H1 (cell line): ENCODE measurements around the gene EIF2S3B. TPM values are rescaled to one million over a fixed set of nuclear protein-coding genes. Genes with fewer than 3 reads are reported as not detected.

Source experiments
- CTCF ChIA-PET: fragments of 300-600 bp; sonication (Branson Sonifier 250); formaldehyde crosslinking; loops from one replicate; lab custom pipeline; 2021; ENCODE audit not compliant: partially characterized antibody; lab: Charles Lee
- POLR2A ChIA-PET: fragments of 300-600 bp; sonication (Branson Sonifier 250); formaldehyde crosslinking; loops from one replicate; lab custom pipeline; 2021; ENCODE audit warnings: inconsistent platforms; ENCODE audit not compliant: partially characterized antibody; lab: Charles Lee
- DNase-seq, 2 experiments: peaks; one replicate each; pipeline versions ENCODE4 v3.0.0 to v3.0.0-alpha.2; 2010 to 2022; ENCODE audit warnings: low spot score in 2 of 2, low read depth in 1 of 2, mixed read lengths in 1 of 2
- FAIRE-seq: peaks from 2 replicates; lab custom pipeline; 2011; peaks lifted over from hg19 to GRCh38; lab: Jason Lieb, UNC
- H2AFZ ChIP-seq: 2 replicates; pipeline ENCODE4 v1.8.1; 2012; ENCODE audit warnings: low read length, inconsistent platforms
- H2AK5ac ChIP-seq: 2 replicates; pipeline ENCODE4 v1.6.1; 2013; ENCODE audit warnings: low read depth, low read length
- H2BK120ac ChIP-seq: replicated peaks from 2 replicates; pipeline ENCODE3; 2013; ENCODE audit warnings: low read depth, low read length, inconsistent platforms
- H2BK12ac ChIP-seq: 2 replicates; pipeline ENCODE4 v1.6.1; 2013; ENCODE audit warnings: low read depth, low read length
- H2BK15ac ChIP-seq: 2 replicates; pipeline ENCODE4 v1.6.1; 2013; ENCODE audit warnings: low read length
- H2BK20ac ChIP-seq: 2 replicates; pipeline ENCODE4 v1.6.1; 2013; ENCODE audit warnings: low read length
- H2BK5ac ChIP-seq: 2 replicates; pipeline ENCODE4 v1.6.1; 2013; ENCODE audit warnings: low read depth, low read length
- H3K14ac ChIP-seq: 2 replicates; pipeline ENCODE4 v1.6.1; 2013; ENCODE audit warnings: inconsistent platforms; ENCODE audit not compliant: insufficient read length
- H3K18ac ChIP-seq: 2 replicates; pipeline ENCODE4 v1.6.1; 2013; ENCODE audit warnings: low read length; ENCODE audit errors: extremely low read depth
- H3K23ac ChIP-seq: 2 replicates; pipeline ENCODE4 v1.6.1; 2013; ENCODE audit warnings: inconsistent platforms; ENCODE audit not compliant: insufficient read length
- H3K23me2 ChIP-seq: 2 replicates; pipeline ENCODE4 v1.6.1; 2013; ENCODE audit warnings: low read depth, low read length
- H3K27ac ChIP-seq: 2 replicates; pipeline ENCODE4 v1.6.1; 2011; ENCODE audit warnings: low read depth, low read length, inconsistent platforms
- H3K27me3 ChIP-seq, 4 experiments: replicated peaks in 1 of 4; 1 replicate in 1 of 4; 2 replicates in 3 of 4; pipeline versions ENCODE4 v1.6.1 to v1.8.1; 2011 to 2013; ENCODE audit warnings: low read length in 3 of 4, mild to moderate bottlenecking in 3 of 4, inconsistent platforms in 2 of 4, mixed read lengths in 2 of 4, moderate library complexity in 1 of 4; ENCODE audit not compliant: control insufficient read depth in 3 of 4, insufficient read depth in 3 of 4; ENCODE audit errors: extremely low read depth in 1 of 4
- H3K36me3 ChIP-seq, 4 experiments: 2 replicates each; pipeline versions ENCODE4 v1.6.1 to v1.8.1; 2011 to 2013; ENCODE audit warnings: mild to moderate bottlenecking in 4 of 4, low read length in 3 of 4, moderate library complexity in 2 of 4, control low read depth in 1 of 4, inconsistent platforms in 1 of 4; ENCODE audit not compliant: insufficient read depth in 4 of 4, control insufficient read depth in 2 of 4
- H3K4ac ChIP-seq: replicated peaks from 2 replicates; pipeline ENCODE3; 2013; ENCODE audit warnings: low read length, low read depth, mixed read lengths, inconsistent platforms; ENCODE audit not compliant: insufficient read length
- H3K4me1 ChIP-seq, 4 experiments: replicated peaks in 1 of 4; 1 replicate in 1 of 4; 2 replicates in 3 of 4; pipeline versions ENCODE4 v1.6.1 to v1.8.1; 2011 to 2013; ENCODE audit warnings: low read length in 3 of 4, inconsistent platforms in 2 of 4, mixed read lengths in 1 of 4; ENCODE audit not compliant: insufficient read depth in 4 of 4, control insufficient read depth in 3 of 4
- H3K4me2 ChIP-seq, 2 experiments: 2 replicates each; pipeline versions ENCODE4 v1.6.1 to v1.8.1; 2011 to 2013; ENCODE audit warnings: low read depth in 2 of 2, low read length in 2 of 2, control low read depth in 1 of 2, inconsistent platforms in 1 of 2, mild to moderate bottlenecking in 1 of 2; ENCODE audit not compliant: insufficient read depth in 1 of 2
- H3K4me3 ChIP-seq, 4 experiments: fragments of 200-600, 300-600 bp in 1 of 4; sonication (generic), shearing (Covaris generic), sonication (Bioruptor Twin) in 1 of 4; 2 replicates each; pipeline versions ENCODE4 v1.5.1 to v1.8.1; 2011 to 2016; ENCODE audit warnings: low read length in 4 of 4, low read depth in 3 of 4, control low read depth in 2 of 4, inconsistent platforms in 2 of 4, mild to moderate bottlenecking in 2 of 4, mixed read lengths in 1 of 4, moderate library complexity in 1 of 4; ENCODE audit not compliant: insufficient read depth in 2 of 4; ENCODE audit errors: extremely low read depth in 1 of 4
- H3K56ac ChIP-seq: replicated peaks from 2 replicates; pipeline ENCODE3; 2013; ENCODE audit warnings: low read depth, mild to moderate bottlenecking, mixed read lengths, low read length, inconsistent platforms; ENCODE audit not compliant: insufficient read length
- H3K79me1 ChIP-seq: 2 replicates; pipeline ENCODE4 v1.6.1; 2013; ENCODE audit warnings: low read depth, low read length, control low read depth
- H3K79me2 ChIP-seq, 2 experiments: 2 replicates each; pipeline versions ENCODE4 v1.6.1 to v1.8.1; 2012 to 2013; ENCODE audit warnings: low read length in 2 of 2, mild to moderate bottlenecking in 2 of 2, inconsistent platforms in 1 of 2; ENCODE audit not compliant: insufficient read depth in 2 of 2, control insufficient read depth in 1 of 2
- H3K9ac ChIP-seq, 4 experiments: replicated peaks in 1 of 4; 1 replicate in 1 of 4; 2 replicates in 3 of 4; pipeline versions ENCODE4 v1.6.1 to v1.8.1; 2011 to 2013; ENCODE audit warnings: low read depth in 3 of 4, low read length in 3 of 4, control low read depth in 2 of 4, mild to moderate bottlenecking in 2 of 4, moderate library complexity in 2 of 4, inconsistent platforms in 1 of 4; ENCODE audit errors: extremely low read depth in 1 of 4
- H3K9me3 ChIP-seq, 2 experiments: 2 replicates each; pipeline versions ENCODE4 v1.6.1 to v1.8.1; 2012 to 2013; ENCODE audit warnings: mild to moderate bottlenecking in 2 of 2, moderate library complexity in 2 of 2, control low read depth in 1 of 2, inconsistent platforms in 1 of 2, low read depth in 1 of 2, low read length in 1 of 2, mixed read lengths in 1 of 2; ENCODE audit not compliant: insufficient read depth in 2 of 2
- H4K20me1 ChIP-seq, 2 experiments: replicated peaks in 1 of 2; 2 replicates each; pipeline versions ENCODE3 to v1.8.1; 2011 to 2013; ENCODE audit warnings: inconsistent platforms in 2 of 2, low read length in 2 of 2, mild to moderate bottlenecking in 1 of 2; ENCODE audit not compliant: insufficient read depth in 2 of 2, control insufficient read depth in 1 of 2
- H4K5ac ChIP-seq: 2 replicates; pipeline ENCODE4 v1.6.1; 2013; ENCODE audit warnings: low read length, low read depth, mixed read lengths, inconsistent platforms; ENCODE audit not compliant: insufficient read length
- H4K8ac ChIP-seq: 2 replicates; pipeline ENCODE4 v1.8.0; 2013; ENCODE audit warnings: mild to moderate bottlenecking, moderate library complexity, low read length, inconsistent platforms; ENCODE audit not compliant: insufficient read depth; ENCODE audit errors: extremely low read depth
- H4K91ac ChIP-seq: replicated peaks from 2 replicates; pipeline ENCODE3; 2013; ENCODE audit warnings: low read length, mixed read lengths, inconsistent platforms; ENCODE audit not compliant: insufficient read length
- CTCF ChIP-seq, 3 experiments: IDR thresholded peaks; 1 replicate in 2 of 3; 2 replicates in 1 of 3; pipeline versions ENCODE4 v1.5.1 to v1.6.1; 2011; ENCODE audit warnings: low read length in 3 of 3, mild to moderate bottlenecking in 3 of 3, inconsistent platforms in 2 of 3, low read depth in 1 of 3, moderate library complexity in 1 of 3; ENCODE audit not compliant: insufficient read depth in 1 of 3; ENCODE audit errors: control extremely low read depth in 1 of 3
- WGBS, 2 experiments: shearing (Covaris generic) in 1 of 2; methylation state at CpG; one replicate each; pipeline versions ENCODE4 v1.1.6 to v1.1.7; 2013 to 2015; ENCODE audit warnings: low lambda C conversion rate in 2 of 2, mixed read lengths in 2 of 2, inconsistent platforms in 1 of 2, low coverage in 1 of 2, missing lambda C conversion rate in 1 of 2; ENCODE audit not compliant: insufficient replicate concordance in 2 of 2, insufficient coverage in 1 of 2, insufficient read length in 1 of 2; ENCODE audit errors: extremely low coverage in 1 of 2, missing lambda C conversion rate in 1 of 2; 5-methylcytosine and 5-hydroxymethylcytosine counted together
- polyA plus RNA-seq, 7 experiments: library from polyadenylated mRNA; depleted of rRNA in 3 of 7; stranded (reverse) in 5 of 7; unstranded in 2 of 7; fragments of >200 nt in 5 of 7; fragments of 200-250 nt in 2 of 7; gene quantifications; 1 replicate in 5 of 7; 2 replicates in 1 of 7; 4 replicates in 1 of 7; pipeline versions ENCODE4 v1.2.1 to v1.2.3, GENCODE V29; 2011 to 2013; ENCODE audit warnings: missing spikeins in 2 of 7, mixed read lengths in 2 of 7
- total RNA-seq: library from RNA; stranded (reverse); fragmentation: NEBNext Ultra II Directional; extraction: Animal tissue kit (Norgen Biotek cat#: 25700); gene quantifications from 2 replicates; pipeline ENCODE4 v1.2.1, GENCODE V29; 2021

The EIF2S3B gene
- total and polyA plus RNA-seq, 2 of the 8 experiments (the other 6 are each of a cell fraction or from before 2014, with no cell fraction given) = 3.1 to 6.7 TPM

- Histone ChIP-seq H3K23ac (no peak overlapping the region), H3K27ac (no peak overlapping the region), H3K4ac (no peak overlapping the region), H3K4me1 (peaks cover 0 to 5% (median 2%) of the 10 kb centered on the region in 4 experiments; a peak in 2 of 7 replicates), H2BK5ac (no peak overlapping the region), H3K9me3 (no peaks in the 10 kb centered on the region), H3K79me1 (no peaks in the 10 kb centered on the region), H4K91ac (no peak overlapping the region), H3K9ac (no peak overlapping the region), H3K14ac (no peak overlapping the region), H3K79me2 (no peaks in the 10 kb centered on the region), H4K5ac (no peak overlapping the region), H2AK5ac (no peak overlapping the region), H4K20me1 (no peaks in the 10 kb centered on the region), H2BK12ac (no peak overlapping the region), H3K4me2 (no peak overlapping the region), H2BK20ac (no peak overlapping the region), H2BK15ac (no peak overlapping the region), H4K8ac (no peak overlapping the region), H3K18ac (no peak overlapping the region), H3K27me3 (no peaks in the 10 kb centered on the region), H3K23me2 (no peaks in the 10 kb centered on the region), H2BK120ac (no peak overlapping the region), H3K36me3 (no peaks in the 10 kb centered on the region), H3K4me3 (no peak overlapping the region), H3K56ac (no peak overlapping the region), H2AFZ (no peak overlapping the region)
- CTCF ChIA-PET = interaction anchor here (1.2 kb wide), 1 partner anchor 318 kb away, joined by 4 read pairs; no protein-coding TSS in a partner anchor
- 81% methylated on average over 1 of the region's 1 CpG; no CpG with 5 or more reads in 1 of the 2 experiments for WGBS, 2 experiments
- TF ChIP-seq CTCF (IDR thresholded peaks at IDR 0.05; ENCODE audit: control extremely low read depth in 1 of 3, insufficient read depth in 1 of 3, low read depth in 1 of 3, low read length in 3 of 3) = no peak
- POLR2A ChIA-PET = no interaction called here
- FAIRE-seq (no peak), DNase-seq (no peak)
Observed at GRCh38 chr12:10553148-10553547, 47.5 kb downstream of the EIF2S3B start.
